Measurements from ENCODE around the gene KCNIP4. TPM values are rescaled to one million over a fixed set of nuclear protein-coding genes. Genes with fewer than 3 reads are reported as not detected.

The KCNIP4 gene
- total and polyA plus RNA-seq, 2 of the 8 experiments (the other 6 are each of a cell fraction or from before 2014, with no cell fraction given) = 0.06 TPM; not detected in 1

DNA sequence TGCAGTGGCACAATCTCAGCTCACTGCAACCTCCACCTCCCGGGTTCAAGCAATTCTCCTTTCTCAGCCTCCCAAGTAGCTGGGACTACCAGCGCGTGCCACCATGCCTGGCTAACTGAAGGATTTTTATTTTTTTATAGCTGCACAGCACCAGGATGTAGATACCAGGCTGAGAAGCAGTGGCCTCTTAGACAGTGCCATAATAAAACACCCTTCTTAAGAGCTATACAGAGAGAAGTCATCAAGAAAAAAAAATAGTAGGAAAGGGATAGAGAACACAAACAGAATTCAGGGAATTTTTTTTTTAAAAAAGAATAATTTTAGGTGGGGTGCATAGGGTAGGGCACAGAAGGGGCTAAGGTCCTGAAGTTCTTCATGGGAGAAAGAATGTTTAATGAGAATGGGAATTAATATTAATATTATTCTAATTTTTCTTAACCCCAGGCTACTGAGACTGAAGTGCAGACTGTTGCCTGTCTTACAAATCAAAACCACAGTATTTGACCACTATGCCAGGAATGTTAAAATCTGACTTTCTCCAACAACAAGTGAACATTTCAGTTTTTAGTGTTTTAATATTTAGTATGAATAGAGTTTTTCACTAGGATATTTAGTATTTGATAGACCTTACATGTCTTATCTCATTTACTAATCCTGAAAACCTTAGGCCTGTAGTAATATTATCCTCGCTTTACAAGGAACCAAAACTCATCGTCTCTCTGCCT is 146.7 kb downstream of the KCNIP4 start (continued):
- no peak for TF ChIP-seq NANOG (IDR thresholded peaks at IDR 0.05; ENCODE audit: insufficient read depth, low read depth, low read length, poor library complexity, severe bottlenecking)
- no peak for TF ChIP-seq EP300 (IDR thresholded peaks at IDR 0.05; ENCODE audit: borderline replicate concordance in 1 of 2, low read depth in 2 of 2, low read length in 2 of 2)
- TF ChIP-seq, protein P1, sequence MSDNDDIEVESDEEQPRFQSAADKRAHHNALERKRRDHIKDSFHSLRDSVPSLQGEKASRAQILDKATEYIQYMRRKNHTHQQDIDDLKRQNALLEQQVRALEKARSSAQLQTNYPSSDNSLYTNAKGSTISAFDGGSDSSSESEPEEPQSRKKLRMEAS (IDR thresholded peaks at IDR 0.05) = no peak
- no peak for TF ChIP-seq TBP (IDR thresholded peaks at IDR 0.05; ENCODE audit: low read depth, low read length)
- no peak for TF ChIP-seq KDM1A (IDR thresholded peaks at IDR 0.05; ENCODE audit: borderline replicate concordance, low read length)
- TF ChIP-seq TCF12 (IDR thresholded peaks at IDR 0.05; ENCODE audit: low read depth, low read length) = no peak
- TF ChIP-seq EGR1 (IDR thresholded peaks at IDR 0.05; ENCODE audit: borderline replicate concordance, low read depth, low read length) = no peak

Data from H1 (cell line).